ENCODE data around the gene RXFP3. TPM values are rescaled to one million over a fixed set of nuclear protein-coding genes. Genes with fewer than 3 reads are reported as not detected.
A peak's percentile ranks its signal among the peaks of the same experiment; 100 is the strongest.

The RXFP3 gene
- total and polyA plus RNA-seq, 2 of the 8 experiments (the other 6 are each of a cell fraction or from before 2014, with no cell fraction given), result 0.15 TPM; not detected in 1

- H3K18ac ChIP-seq (ENCODE audit: extremely low read depth, low read length), result no peak overlapping the region
- H2BK12ac ChIP-seq (ENCODE audit: low read depth, low read length), result no peak overlapping the region
- no peaks in the 10 kb centered on the region for H3K27me3 ChIP-seq (replicated peaks in 1 of 4; ENCODE audit: control insufficient read depth in 3 of 4, extremely low read depth in 1 of 4, insufficient read depth in 3 of 4, low read length in 3 of 4)
- H2AK5ac ChIP-seq (ENCODE audit: low read depth, low read length), result no peak overlapping the region
- H4K8ac ChIP-seq (ENCODE audit: extremely low read depth, insufficient read depth, low read length), result no peak overlapping the region
- peak overlapping the region in 1 of 4 experiments; percentile 31; a peak in 1 of 8 replicates for H3K4me3 ChIP-seq (ENCODE audit: extremely low read depth in 1 of 4, insufficient read depth in 2 of 4, low read depth in 3 of 4, low read length in 4 of 4)
- no peaks in the 10 kb centered on the region for H3K36me3 ChIP-seq (ENCODE audit: control insufficient read depth in 2 of 4, insufficient read depth in 4 of 4, low read length in 3 of 4)
- H4K5ac ChIP-seq (ENCODE audit: insufficient read length, low read depth, low read length), result peak overlapping the region; percentile 15
- no peak overlapping the region for H3K4ac ChIP-seq (replicated peaks; ENCODE audit: insufficient read length, low read depth, low read length)
- peak overlapping the region; percentile 19 to 51; a peak in 2 of 4 replicates for H3K4me2 ChIP-seq (ENCODE audit: insufficient read depth in 1 of 2, low read depth in 2 of 2, low read length in 2 of 2)
- no peaks in the 10 kb centered on the region for H3K79me1 ChIP-seq (ENCODE audit: low read depth, low read length)
- POLR2A ChIA-PET (ENCODE audit: partially characterized antibody), result interaction anchor here (1.0 to 2.3 kb wide), 3 partner anchors 8 to 18 kb away, joined by 3 to 6 read pairs (median 3); no protein-coding TSS in a partner anchor
- no peak for FAIRE-seq
- no peak overlapping the region for H2BK120ac ChIP-seq (replicated peaks; ENCODE audit: low read depth, low read length)
- no peak overlapping the region for H2AFZ ChIP-seq (ENCODE audit: low read length)
- H4K20me1 ChIP-seq (replicated peaks in 1 of 2; ENCODE audit: control insufficient read depth in 1 of 2, insufficient read depth in 2 of 2, low read length in 2 of 2), result no peaks in the 10 kb centered on the region
- peaks cover 0 to 18% (median 6%) of the 10 kb centered on the region in 4 experiments; a peak in 2 of 7 replicates for H3K4me1 ChIP-seq (replicated peaks in 1 of 4; ENCODE audit: control insufficient read depth in 3 of 4, insufficient read depth in 4 of 4, low read length in 3 of 4)
- H3K27ac ChIP-seq (ENCODE audit: low read depth, low read length), result no peak overlapping the region
- H3K56ac ChIP-seq (replicated peaks; ENCODE audit: insufficient read length, low read depth, low read length), result no peak overlapping the region
- H3K23me2 ChIP-seq (ENCODE audit: low read depth, low read length), result no peaks in the 10 kb centered on the region
- CTCF ChIA-PET (ENCODE audit: partially characterized antibody), result interaction anchor here (1.1 to 2.7 kb wide), 6 partner anchors 8 to 47 kb away, joined by 3 to 12 read pairs (median 4); partner anchors contain the start of gene RXFP3
- no peak for DNase-seq (ENCODE audit: low read depth in 1 of 2, low spot score in 2 of 2)
- H4K91ac ChIP-seq (replicated peaks; ENCODE audit: insufficient read length, low read length), result no peak overlapping the region
- no peaks in the 10 kb centered on the region for H3K79me2 ChIP-seq (ENCODE audit: control insufficient read depth in 1 of 2, insufficient read depth in 2 of 2, low read length in 2 of 2)
- H3K9ac ChIP-seq (replicated peaks in 1 of 4; ENCODE audit: extremely low read depth in 1 of 4, low read depth in 3 of 4, low read length in 3 of 4), result no peak overlapping the region
- H3K23ac ChIP-seq (ENCODE audit: insufficient read length), result no peak overlapping the region
- H3K14ac ChIP-seq (ENCODE audit: insufficient read length), result no peak overlapping the region
- WGBS, 2 experiments (ENCODE audit: extremely low coverage in 1 of 2, insufficient coverage in 1 of 2, insufficient read length in 1 of 2, insufficient replicate concordance in 2 of 2, low coverage in 1 of 2, low lambda C conversion rate in 2 of 2, missing lambda C conversion rate in 1 of 2), result 80% methylated on average over 1 of the region's 1 CpG; no CpG with 5 or more reads in 1 of the 2 experiments
- peak overlapping the region; percentile 82; the same call in 1 of the 2 replicates for H2BK20ac ChIP-seq (ENCODE audit: low read length)
- no peak overlapping the region for H2BK15ac ChIP-seq (ENCODE audit: low read length)
- H2BK5ac ChIP-seq (ENCODE audit: low read depth, low read length), result peak overlapping the region; percentile 29; the same call in 1 of the 2 replicates
- H3K9me3 ChIP-seq (ENCODE audit: insufficient read depth in 2 of 2, low read depth in 1 of 2, low read length in 1 of 2), result no peaks in the 10 kb centered on the region
Observed at GRCh38 chr5:33978306-33978705, 42.1 kb downstream of the RXFP3 start.
